ENCODE results near the gene CDK5RAP3.

DNA sequence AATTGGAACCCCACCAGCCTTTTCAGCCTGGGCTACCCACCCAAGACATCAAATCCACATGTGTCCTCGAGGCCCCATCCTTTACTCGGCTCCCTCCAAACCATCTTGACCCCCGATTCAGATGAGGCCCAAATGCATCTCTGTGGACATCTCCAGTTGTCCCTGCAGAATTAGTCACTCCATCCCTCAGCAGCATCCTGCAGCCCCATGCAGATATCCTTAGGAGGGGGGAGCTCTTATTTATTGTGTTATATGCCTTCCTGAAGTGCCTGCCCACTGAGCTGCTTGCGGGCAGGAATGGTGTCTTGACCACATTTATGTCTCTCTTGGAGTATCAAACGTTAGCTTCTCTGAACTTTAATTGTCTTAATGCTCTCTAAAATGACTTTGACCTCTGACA lies 15.6 kb downstream of the CDK5RAP3 start:
- TF ChIP-seq POLR2A (IDR thresholded peaks at IDR 0.05; ENCODE audit: low read length), result no peak
- no peak for TF ChIP-seq GATA1 (IDR thresholded peaks at IDR 0.05; ENCODE audit: low read depth, low read length)

Data from erythroblast (primary cell).